Lower lobe of right lung (tissue), 2 donors: Measurements from ENCODE around the gene SPATA19. TPM values are rescaled to one million over a fixed set of nuclear protein-coding genes. Genes with fewer than 3 reads are reported as not detected.

ENCODE experiments used
- ATAC-seq, 2 donors: fragments of 200-7000 bp; cut with Tn5 transposase; one replicate each; pipeline ENCODE4 v1.9.1; 2020 to 2022; ENCODE audit warnings: mild to moderate bottlenecking in 2 of 2, moderate library complexity in 2 of 2
- DNase-seq: peaks from one replicate; pipeline ENCODE4 v3.0.0-alpha.2; 2020
- H3K27ac ChIP-seq: fragments of 200-600 bp; one replicate; pipeline ENCODE4 v1.8.0; 2022
- H3K27me3 ChIP-seq: fragments of 200-600 bp; one replicate; pipeline ENCODE4 v1.8.0; 2022; ENCODE audit warnings: low read depth
- H3K36me3 ChIP-seq: fragments of 200-600 bp; one replicate; pipeline ENCODE4 v1.8.0; 2022; ENCODE audit warnings: mild to moderate bottlenecking
- H3K4me1 ChIP-seq: fragments of 200-600 bp; one replicate; pipeline ENCODE4 v1.8.0; 2022
- H3K4me3 ChIP-seq: fragments of 200-600 bp; one replicate; pipeline ENCODE4 v1.8.0; 2022; ENCODE audit warnings: mild to moderate bottlenecking
- H3K9me3 ChIP-seq: fragments of 200-600 bp; one replicate; pipeline ENCODE4 v1.8.0; 2022
- intact Hi-C: fragments of 100-400 bp; cut with DNase I; formaldehyde crosslinking; loops from one replicate; pipeline ENCODE4 v1.11.0; 2022
- total RNA-seq: library from RNA; stranded (reverse); fragmentation: NEBNext Ultra II Directional; extraction: Animal tissue kit (Norgen Biotek cat#: 25700); gene quantifications from one replicate; pipeline ENCODE4 v1.2.1, GENCODE V29; 2021
- TF ChIP-seq, protein P1 (sequence below): fragments of 200-600 bp; IDR thresholded peaks from one replicate; pipeline ENCODE4 v1.8.0; 2022; ENCODE audit warnings: antibody characterized with exemption, mild to moderate bottlenecking
- donor health status: DM: no; HTN: yes; CAD: no; lungs with severe emphysema.

Gene SPATA19
- total RNA-seq, 1 donor from 2014 or later, result not detected

DNA sequence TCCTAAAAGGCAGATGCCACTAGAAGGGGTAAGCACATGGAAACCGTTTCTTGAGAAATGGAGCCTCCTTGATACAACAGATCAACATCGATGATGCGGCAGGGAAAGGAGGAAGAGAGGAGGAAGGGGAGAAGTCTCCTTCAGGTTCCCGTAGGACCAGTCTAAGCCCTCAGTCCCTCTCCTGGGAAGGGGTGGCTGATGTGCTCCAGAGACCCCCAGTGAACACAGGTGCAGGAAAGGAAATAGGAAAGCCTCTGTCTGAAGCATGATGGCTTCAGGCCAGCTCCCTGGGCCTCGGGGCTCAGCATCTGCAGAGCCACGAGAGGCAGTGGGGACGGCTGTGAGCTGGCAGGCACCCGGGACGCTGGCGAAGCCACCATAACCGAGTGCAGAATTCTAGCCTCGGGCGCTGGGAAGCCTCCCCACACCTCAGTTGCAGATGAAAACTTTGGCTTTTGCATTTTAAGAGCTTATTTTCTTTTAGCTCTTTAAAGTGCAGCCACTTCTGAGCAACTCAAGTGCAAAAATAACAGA is 1.8 kb downstream of the SPATA19 start:
- TF ChIP-seq, protein P1, sequence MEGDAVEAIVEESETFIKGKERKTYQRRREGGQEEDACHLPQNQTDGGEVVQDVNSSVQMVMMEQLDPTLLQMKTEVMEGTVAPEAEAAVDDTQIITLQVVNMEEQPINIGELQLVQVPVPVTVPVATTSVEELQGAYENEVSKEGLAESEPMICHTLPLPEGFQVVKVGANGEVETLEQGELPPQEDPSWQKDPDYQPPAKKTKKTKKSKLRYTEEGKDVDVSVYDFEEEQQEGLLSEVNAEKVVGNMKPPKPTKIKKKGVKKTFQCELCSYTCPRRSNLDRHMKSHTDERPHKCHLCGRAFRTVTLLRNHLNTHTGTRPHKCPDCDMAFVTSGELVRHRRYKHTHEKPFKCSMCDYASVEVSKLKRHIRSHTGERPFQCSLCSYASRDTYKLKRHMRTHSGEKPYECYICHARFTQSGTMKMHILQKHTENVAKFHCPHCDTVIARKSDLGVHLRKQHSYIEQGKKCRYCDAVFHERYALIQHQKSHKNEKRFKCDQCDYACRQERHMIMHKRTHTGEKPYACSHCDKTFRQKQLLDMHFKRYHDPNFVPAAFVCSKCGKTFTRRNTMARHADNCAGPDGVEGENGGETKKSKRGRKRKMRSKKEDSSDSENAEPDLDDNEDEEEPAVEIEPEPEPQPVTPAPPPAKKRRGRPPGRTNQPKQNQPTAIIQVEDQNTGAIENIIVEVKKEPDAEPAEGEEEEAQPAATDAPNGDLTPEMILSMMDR, result no peak
- DNase-seq (no peak), ATAC-seq (no peak)
- Histone ChIP-seq H3K27ac (no peak overlapping the region), H3K4me3 (no peak overlapping the region), H3K4me1 (no peaks in the 10 kb centered on the region), H3K9me3 (no peaks in the 10 kb centered on the region), H3K36me3 (no peaks in the 10 kb centered on the region), H3K27me3 (no peaks in the 10 kb centered on the region)
- intact Hi-C loops, result no loop called here

DNA sequence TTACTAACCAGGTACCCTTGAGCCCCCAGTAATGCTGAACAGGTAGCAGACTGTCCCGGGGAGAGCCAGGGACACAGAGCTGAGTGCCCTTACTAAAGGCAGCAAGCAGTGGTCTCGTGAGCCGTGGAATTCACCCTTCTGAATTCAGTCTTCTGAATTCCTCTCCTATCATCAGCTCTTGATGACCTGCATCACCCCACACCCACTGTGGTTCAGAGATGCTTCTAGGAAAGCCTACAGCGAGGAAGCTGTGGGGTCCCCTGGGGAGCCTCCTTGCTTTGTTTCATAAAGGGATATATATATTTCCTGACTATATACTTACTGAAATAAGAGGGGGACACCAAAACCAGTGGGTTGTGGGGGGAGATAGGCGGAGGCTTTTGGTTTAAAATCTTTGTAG is 2.6 kb downstream of the SPATA19 start:
- H3K4me1 ChIP-seq, result no peaks in the 10 kb centered on the region
- DNase-seq (no peak), ATAC-seq (no peak)
- TF ChIP-seq, protein P1, result no peak
- H3K36me3 ChIP-seq, result no peaks in the 10 kb centered on the region
- no peak overlapping the region for H3K4me3 ChIP-seq
- H3K9me3 ChIP-seq, result no peaks in the 10 kb centered on the region
- no peak overlapping the region for H3K27ac ChIP-seq
- no peaks in the 10 kb centered on the region for H3K27me3 ChIP-seq
- intact Hi-C loops, result no loop called here

DNA sequence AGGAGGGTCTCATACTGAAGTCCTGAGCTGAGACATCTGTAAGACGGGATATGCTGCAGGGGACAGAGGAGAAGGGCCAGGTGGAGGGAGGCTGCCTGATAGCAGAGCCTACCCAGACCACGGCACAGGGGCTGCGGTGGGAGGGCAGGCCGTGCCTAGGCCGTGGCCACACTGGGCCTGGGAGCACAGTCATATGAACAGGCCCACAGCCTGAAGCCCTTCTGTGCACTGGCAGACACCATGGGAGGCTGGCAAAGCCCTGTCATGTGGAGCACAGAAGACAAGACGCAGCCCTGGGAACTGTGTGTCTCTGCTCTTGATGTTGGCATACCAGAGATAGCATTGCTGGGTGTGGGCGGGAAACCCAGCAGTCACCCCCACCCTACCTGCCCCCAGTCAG is 3.3 kb downstream of the SPATA19 start:
- Histone ChIP-seq H3K27ac (no peak overlapping the region), H3K4me1 (no peaks in the 10 kb centered on the region), H3K9me3 (no peaks in the 10 kb centered on the region), H3K36me3 (no peaks in the 10 kb centered on the region), H3K27me3 (no peaks in the 10 kb centered on the region), H3K4me3 (no peak overlapping the region)
- ATAC-seq, result peak; percentile 40 to 59
- TF ChIP-seq, protein P1, result no peak
- intact Hi-C loops, result no loop called here
- no peak for DNase-seq

DNA sequence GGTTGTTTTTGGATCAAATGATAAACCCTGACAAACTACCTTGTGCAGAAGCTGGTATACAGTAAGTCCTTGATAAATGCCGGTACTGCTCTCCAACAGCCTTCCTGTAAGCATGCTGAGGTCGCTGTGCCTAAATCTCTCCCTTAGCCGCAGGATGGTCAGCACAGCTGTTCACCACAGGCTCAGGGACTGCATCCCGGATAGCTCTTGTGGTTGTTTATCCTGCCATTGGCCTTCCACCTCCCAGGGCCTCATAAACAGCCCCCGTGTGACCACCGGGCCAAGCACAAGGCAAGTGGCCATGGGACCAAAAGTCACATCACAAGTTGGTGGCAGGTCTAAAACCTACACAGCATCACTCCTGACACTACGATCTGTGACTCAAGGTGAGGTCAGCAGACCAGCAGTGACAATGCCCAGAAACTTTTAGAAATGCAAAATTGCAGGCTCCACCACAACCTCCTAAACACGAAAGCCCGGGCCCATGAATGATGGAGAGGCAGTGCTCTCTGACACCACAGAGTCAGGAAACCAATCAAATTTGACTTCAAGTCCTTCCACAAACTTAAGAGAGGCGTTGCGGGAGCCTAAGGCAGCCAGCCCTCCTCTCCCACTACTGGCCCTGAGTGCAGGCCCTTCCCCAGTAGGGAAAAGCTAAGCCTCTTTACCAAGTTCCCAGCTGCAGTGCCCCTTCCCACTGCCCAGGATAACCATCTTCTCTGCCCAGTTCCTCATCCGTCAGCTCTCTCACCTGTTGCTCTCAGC is 3.9 kb downstream of the SPATA19 start:
- Histone ChIP-seq H3K27ac (no peak overlapping the region), H3K27me3 (peaks cover under 1% of the 10 kb centered on the region), H3K4me1 (no peaks in the 10 kb centered on the region), H3K9me3 (no peaks in the 10 kb centered on the region), H3K36me3 (no peaks in the 10 kb centered on the region), H3K4me3 (no peak overlapping the region)
- TF ChIP-seq, protein P1, result no peak
- intact Hi-C loops, result no loop called here
- peak in 1 of 2 donors; percentile 15 for ATAC-seq
- DNase-seq, result no peak

DNA sequence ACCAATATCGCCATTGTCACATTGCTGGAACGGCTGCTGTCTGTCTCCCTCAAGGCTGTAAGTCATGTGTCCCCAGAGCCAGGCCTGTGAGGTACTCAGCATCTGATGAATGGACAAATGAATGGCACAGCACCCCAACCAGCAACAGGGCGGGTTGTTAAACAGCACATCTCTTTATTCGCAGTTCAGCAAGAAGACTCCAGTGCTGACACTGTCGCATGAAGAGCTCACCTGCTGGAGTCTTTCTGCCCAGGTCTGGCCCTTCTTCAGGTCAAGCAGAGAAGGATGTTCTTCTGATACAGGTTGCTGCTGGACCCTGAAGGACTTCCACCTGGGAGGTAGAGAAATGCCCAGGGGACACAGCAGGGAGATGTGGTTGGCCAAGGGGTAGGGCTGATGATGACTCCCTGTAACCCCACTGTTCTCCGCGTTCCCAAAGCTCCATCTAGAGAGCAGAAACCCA is 4.8 kb downstream of the SPATA19 start:
- DNase-seq, result no peak
- no peaks in the 10 kb centered on the region for H3K9me3 ChIP-seq
- no peak overlapping the region for H3K4me3 ChIP-seq
- TF ChIP-seq, protein P1, result no peak
- H3K4me1 ChIP-seq, result no peaks in the 10 kb centered on the region
- H3K36me3 ChIP-seq, result no peaks in the 10 kb centered on the region
- H3K27me3 ChIP-seq, result peaks cover 4% of the 10 kb centered on the region
- H3K27ac ChIP-seq, result no peak overlapping the region
- no peak for ATAC-seq
- intact Hi-C loops, result no loop called here
